ELF-1 (cell line): ENCODE results near the gene ZNF202.

Source experiments
- DNase-seq: peaks from one replicate; pipeline ENCODE4 v3.0.0-alpha.2; 2016; ENCODE audit warnings: low read depth, low spot score

Gene ZNF202

GRCh38 chr11:123683428-123684170 is 57.9 kb downstream of the ZNF202 start:
- DNase-seq, result no peak

GRCh38 chr11:123682696-123683410 is 58.6 kb downstream of the ZNF202 start:
- no peak for DNase-seq

GRCh38 chr11:123681030-123681429 is 60.4 kb downstream of the ZNF202 start:
- no peak for DNase-seq

- DNase-seq, result no peak
Observed at GRCh38 chr11:123678246-123678645, 63.2 kb downstream of the ZNF202 start.

- no peak for DNase-seq
Observed at GRCh38 chr11:123677510-123677909, 64.0 kb downstream of the ZNF202 start.

GRCh38 chr11:123674297-123674696 is 67.2 kb downstream of the ZNF202 start:
- no peak for DNase-seq
